ENCODE measurements around the gene PIEZO2.
A peak's percentile ranks its signal among the peaks of the same experiment; 100 is the strongest.

Gene PIEZO2

DNA sequence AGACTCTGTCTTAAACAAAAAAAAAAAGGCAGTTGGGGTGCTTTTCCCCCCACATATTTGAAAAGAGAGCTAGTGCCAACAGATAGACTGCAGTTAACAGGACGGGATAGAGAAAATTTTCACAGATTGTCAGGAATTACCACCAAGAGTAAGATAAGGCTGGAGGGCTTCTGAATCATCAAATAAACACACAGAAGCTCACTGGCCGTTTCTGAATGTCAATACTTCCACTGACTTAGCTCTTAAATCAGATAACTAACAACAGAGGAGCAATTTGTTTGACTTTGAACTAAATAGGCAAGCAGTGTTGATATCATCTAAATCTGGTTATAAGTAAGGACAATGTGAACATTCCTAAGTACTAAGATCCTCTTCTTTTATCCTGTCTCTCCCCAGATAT, 34.7 kb downstream of the PIEZO2 start:
- Histone ChIP-seq H3K9ac (ENCODE audit: low read length) (no peak overlapping the region), H2BK120ac (ENCODE audit: low read depth, low read length) (no peak overlapping the region), H3K23ac (ENCODE audit: low read length in 2 of 2) (no peak overlapping the region), H3K4me1 (ENCODE audit: control insufficient read depth, insufficient read depth, low read depth, low read length) (peaks cover 2% of the 10 kb centered on the region), H3K27me3 (ENCODE audit: control insufficient read depth in 1 of 2, insufficient read depth in 1 of 2, low read length in 2 of 2) (no peaks in the 10 kb centered on the region), H2BK5ac (ENCODE audit: low read depth, low read length, poor library complexity, severe bottlenecking) (no peak overlapping the region), H3K4ac (ENCODE audit: low read depth in 1 of 2, low read length in 2 of 2) (no peak overlapping the region), H3K4me3 (ENCODE audit: insufficient read depth in 1 of 2, low read depth in 1 of 2, low read length in 2 of 2) (no peak overlapping the region), H3K36me3 (ENCODE audit: control insufficient read depth in 1 of 2, insufficient read depth in 2 of 2, low read depth in 1 of 2, low read length in 2 of 2) (no peaks in the 10 kb centered on the region), H2AK5ac (ENCODE audit: low read length, severe bottlenecking) (no peak overlapping the region), H3K27ac (ENCODE audit: low read length, poor library complexity, severe bottlenecking) (no peak overlapping the region), H4K91ac (ENCODE audit: low read length) (no peak overlapping the region), H3K9me3 (ENCODE audit: control insufficient read depth, low read length) (no peaks in the 10 kb centered on the region), H2BK15ac (ENCODE audit: low read depth, poor library complexity, severe bottlenecking) (no peak overlapping the region), H3K14ac (ENCODE audit: low read length in 2 of 2) (no peak overlapping the region), H2BK12ac (ENCODE audit: low read length in 2 of 2) (no peak overlapping the region), H4K8ac (ENCODE audit: low read length) (no peak overlapping the region), H3K4me2 (ENCODE audit: low read length, poor library complexity, severe bottlenecking) (no peak overlapping the region), H3K79me1 (replicated peaks; ENCODE audit: low read length, poor library complexity, severe bottlenecking) (no peaks in the 10 kb centered on the region), H3K18ac (ENCODE audit: low read depth in 1 of 2, low read length in 2 of 2) (no peak overlapping the region), H2AFZ (ENCODE audit: low read depth, low read length) (no peak overlapping the region)
- peak; percentile 74 for DNase-seq
- WGBS, result no CpG with 5 or more reads among the region's 2 CpGs

- H2BK15ac ChIP-seq (ENCODE audit: low read depth, poor library complexity, severe bottlenecking), result no peak overlapping the region
- no peaks in the 10 kb centered on the region for H3K36me3 ChIP-seq (ENCODE audit: control insufficient read depth in 1 of 2, insufficient read depth in 2 of 2, low read depth in 1 of 2, low read length in 2 of 2)
- H3K18ac ChIP-seq (ENCODE audit: low read depth in 1 of 2, low read length in 2 of 2), result no peak overlapping the region
- WGBS, result 69% methylated on average over 2 of the region's 2 CpGs
- H2AK5ac ChIP-seq (ENCODE audit: low read length, severe bottlenecking), result no peak overlapping the region
- H3K79me1 ChIP-seq (replicated peaks; ENCODE audit: low read length, poor library complexity, severe bottlenecking), result no peaks in the 10 kb centered on the region
- H3K4ac ChIP-seq (ENCODE audit: low read depth in 1 of 2, low read length in 2 of 2), result no peak overlapping the region
- no peak overlapping the region for H3K4me2 ChIP-seq (ENCODE audit: low read length, poor library complexity, severe bottlenecking)
- no peak overlapping the region for H3K27ac ChIP-seq (ENCODE audit: low read length, poor library complexity, severe bottlenecking)
- no peak overlapping the region for H2BK120ac ChIP-seq (ENCODE audit: low read depth, low read length)
- no peak overlapping the region for H3K9ac ChIP-seq (ENCODE audit: low read length)
- H3K9me3 ChIP-seq (ENCODE audit: control insufficient read depth, low read length), result no peaks in the 10 kb centered on the region
- H4K91ac ChIP-seq (ENCODE audit: low read length), result no peak overlapping the region
- no peak overlapping the region for H3K14ac ChIP-seq (ENCODE audit: low read length in 2 of 2)
- no peak overlapping the region for H2BK5ac ChIP-seq (ENCODE audit: low read depth, low read length, poor library complexity, severe bottlenecking)
- H3K23ac ChIP-seq (ENCODE audit: low read length in 2 of 2), result no peak overlapping the region
- no peak overlapping the region for H3K4me3 ChIP-seq (ENCODE audit: insufficient read depth in 1 of 2, low read depth in 1 of 2, low read length in 2 of 2)
- peaks cover 2% of the 10 kb centered on the region for H3K4me1 ChIP-seq (ENCODE audit: control insufficient read depth, insufficient read depth, low read depth, low read length)
- no peaks in the 10 kb centered on the region for H3K27me3 ChIP-seq (ENCODE audit: control insufficient read depth in 1 of 2, insufficient read depth in 1 of 2, low read length in 2 of 2)
- no peak overlapping the region for H2AFZ ChIP-seq (ENCODE audit: low read depth, low read length)
- DNase-seq, result no peak
- H2BK12ac ChIP-seq (ENCODE audit: low read length in 2 of 2), result no peak overlapping the region
- H4K8ac ChIP-seq (ENCODE audit: low read length), result no peak overlapping the region
These were observed 35.4 kb downstream of the PIEZO2 start for GRCh38 chr18:11113937-11114336.

GRCh38 chr18:11113046-11113548, 36.3 kb downstream of the PIEZO2 start:
- no peak overlapping the region for H2AFZ ChIP-seq (ENCODE audit: low read depth, low read length)
- DNase-seq, result no peak
- no peaks in the 10 kb centered on the region for H3K27me3 ChIP-seq (ENCODE audit: control insufficient read depth in 1 of 2, insufficient read depth in 1 of 2, low read length in 2 of 2)
- H2BK5ac ChIP-seq (ENCODE audit: low read depth, low read length, poor library complexity, severe bottlenecking), result no peak overlapping the region
- no peak overlapping the region for H3K14ac ChIP-seq (ENCODE audit: low read length in 2 of 2)
- H3K4ac ChIP-seq (ENCODE audit: low read depth in 1 of 2, low read length in 2 of 2), result peak overlapping the region; percentile 61 to 77
- H2AK5ac ChIP-seq (ENCODE audit: low read length, severe bottlenecking), result no peak overlapping the region
- H3K36me3 ChIP-seq (ENCODE audit: control insufficient read depth in 1 of 2, insufficient read depth in 2 of 2, low read depth in 1 of 2, low read length in 2 of 2), result no peaks in the 10 kb centered on the region
- no peaks in the 10 kb centered on the region for H3K9me3 ChIP-seq (ENCODE audit: control insufficient read depth, low read length)
- H4K91ac ChIP-seq (ENCODE audit: low read length), result no peak overlapping the region
- peak overlapping the region; percentile 43 for H2BK120ac ChIP-seq (ENCODE audit: low read depth, low read length)
- H3K4me3 ChIP-seq (ENCODE audit: insufficient read depth in 1 of 2, low read depth in 1 of 2, low read length in 2 of 2), result no peak overlapping the region
- no peaks in the 10 kb centered on the region for H3K79me1 ChIP-seq (replicated peaks; ENCODE audit: low read length, poor library complexity, severe bottlenecking)
- peak overlapping the region; percentile 87 for H2BK15ac ChIP-seq (ENCODE audit: low read depth, poor library complexity, severe bottlenecking)
- H3K27ac ChIP-seq (ENCODE audit: low read length, poor library complexity, severe bottlenecking), result no peak overlapping the region
- H3K9ac ChIP-seq (ENCODE audit: low read length), result no peak overlapping the region
- no peak overlapping the region for H3K23ac ChIP-seq (ENCODE audit: low read length in 2 of 2)
- H3K4me2 ChIP-seq (ENCODE audit: low read length, poor library complexity, severe bottlenecking), result no peak overlapping the region
- H3K4me1 ChIP-seq (ENCODE audit: control insufficient read depth, insufficient read depth, low read depth, low read length), result peaks cover 2% of the 10 kb centered on the region
- 92% methylated on average over 4 of the region's 4 CpGs for WGBS
- peak overlapping the region; percentile 50 to 57 for H3K18ac ChIP-seq (ENCODE audit: low read depth in 1 of 2, low read length in 2 of 2)
- H2BK12ac ChIP-seq (ENCODE audit: low read length in 2 of 2), result peak overlapping the region; percentile 54 to 91
- H4K8ac ChIP-seq (ENCODE audit: low read length), result no peak overlapping the region

DNA sequence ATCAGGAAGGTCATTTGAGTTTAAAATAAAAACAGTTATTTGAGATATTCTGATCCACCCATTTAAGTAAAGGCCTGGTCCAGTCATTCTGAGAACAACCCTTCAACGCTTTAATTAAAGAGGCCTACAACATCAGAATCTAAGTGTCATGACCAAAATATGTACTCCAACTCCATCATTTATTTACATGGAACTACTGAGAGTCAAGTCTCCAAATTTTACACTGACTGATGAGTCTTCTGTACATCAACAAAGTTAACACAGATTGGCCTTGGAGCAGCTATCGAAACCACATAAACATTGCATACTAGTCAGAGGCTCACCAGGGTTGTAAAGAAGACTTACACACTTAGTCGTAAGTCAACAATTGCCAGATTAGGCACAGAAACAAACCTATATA, 37.1 kb downstream of the PIEZO2 start:
- H3K4me1 ChIP-seq (ENCODE audit: control insufficient read depth, insufficient read depth, low read depth, low read length), result no peaks in the 10 kb centered on the region
- 18% methylated on average over 2 of the region's 3 CpGs for WGBS
- no peak overlapping the region for H4K8ac ChIP-seq (ENCODE audit: low read length)
- H2BK12ac ChIP-seq (ENCODE audit: low read length in 2 of 2), result no peak overlapping the region
- no peaks in the 10 kb centered on the region for H3K27me3 ChIP-seq (ENCODE audit: control insufficient read depth in 1 of 2, insufficient read depth in 1 of 2, low read length in 2 of 2)
- H2BK15ac ChIP-seq (ENCODE audit: low read depth, poor library complexity, severe bottlenecking), result no peak overlapping the region
- H3K9me3 ChIP-seq (ENCODE audit: control insufficient read depth, low read length), result no peaks in the 10 kb centered on the region
- DNase-seq, result peak; percentile 82
- no peaks in the 10 kb centered on the region for H3K79me1 ChIP-seq (replicated peaks; ENCODE audit: low read length, poor library complexity, severe bottlenecking)
- H4K91ac ChIP-seq (ENCODE audit: low read length), result no peak overlapping the region
- H2AK5ac ChIP-seq (ENCODE audit: low read length, severe bottlenecking), result no peak overlapping the region
- no peak overlapping the region for H3K4me2 ChIP-seq (ENCODE audit: low read length, poor library complexity, severe bottlenecking)
- no peak overlapping the region for H3K9ac ChIP-seq (ENCODE audit: low read length)
- no peak overlapping the region for H3K18ac ChIP-seq (ENCODE audit: low read depth in 1 of 2, low read length in 2 of 2)
- no peak overlapping the region for H3K14ac ChIP-seq (ENCODE audit: low read length in 2 of 2)
- no peak overlapping the region for H3K27ac ChIP-seq (ENCODE audit: low read length, poor library complexity, severe bottlenecking)
- no peak overlapping the region for H3K4me3 ChIP-seq (ENCODE audit: insufficient read depth in 1 of 2, low read depth in 1 of 2, low read length in 2 of 2)
- no peaks in the 10 kb centered on the region for H3K36me3 ChIP-seq (ENCODE audit: control insufficient read depth in 1 of 2, insufficient read depth in 2 of 2, low read depth in 1 of 2, low read length in 2 of 2)
- H2BK5ac ChIP-seq (ENCODE audit: low read depth, low read length, poor library complexity, severe bottlenecking), result no peak overlapping the region
- H3K4ac ChIP-seq (ENCODE audit: low read depth in 1 of 2, low read length in 2 of 2), result no peak overlapping the region
- H2BK120ac ChIP-seq (ENCODE audit: low read depth, low read length), result no peak overlapping the region
- H2AFZ ChIP-seq (ENCODE audit: low read depth, low read length), result no peak overlapping the region
- H3K23ac ChIP-seq (ENCODE audit: low read length in 2 of 2), result no peak overlapping the region

All from mesenchymal stem cell (in vitro differentiated cells and primary cell).